Measurements from ENCODE around the gene KAZN.

The KAZN gene

DNA sequence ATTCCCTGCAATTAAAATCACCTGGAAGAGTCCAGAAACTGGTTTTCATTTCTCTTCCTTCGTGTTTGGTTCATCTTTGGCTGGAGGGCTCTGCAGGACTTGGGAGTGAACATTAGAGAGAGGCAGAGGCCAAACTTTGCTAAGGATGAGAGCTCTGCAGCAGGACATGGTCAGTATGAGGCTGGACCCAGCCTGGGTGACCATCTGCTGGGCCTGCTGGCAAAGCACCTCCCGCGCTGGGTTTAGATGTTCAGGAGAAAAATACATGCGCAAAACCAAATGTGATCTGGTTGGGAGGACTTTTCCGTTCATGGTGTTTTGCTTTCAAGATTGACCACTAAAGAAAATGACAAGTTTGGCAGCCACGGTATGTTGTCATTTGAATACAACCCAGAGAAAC, 15.9 kb downstream of the KAZN start:
- no peak for DNase-seq (ENCODE audit: low spot score)

DNA sequence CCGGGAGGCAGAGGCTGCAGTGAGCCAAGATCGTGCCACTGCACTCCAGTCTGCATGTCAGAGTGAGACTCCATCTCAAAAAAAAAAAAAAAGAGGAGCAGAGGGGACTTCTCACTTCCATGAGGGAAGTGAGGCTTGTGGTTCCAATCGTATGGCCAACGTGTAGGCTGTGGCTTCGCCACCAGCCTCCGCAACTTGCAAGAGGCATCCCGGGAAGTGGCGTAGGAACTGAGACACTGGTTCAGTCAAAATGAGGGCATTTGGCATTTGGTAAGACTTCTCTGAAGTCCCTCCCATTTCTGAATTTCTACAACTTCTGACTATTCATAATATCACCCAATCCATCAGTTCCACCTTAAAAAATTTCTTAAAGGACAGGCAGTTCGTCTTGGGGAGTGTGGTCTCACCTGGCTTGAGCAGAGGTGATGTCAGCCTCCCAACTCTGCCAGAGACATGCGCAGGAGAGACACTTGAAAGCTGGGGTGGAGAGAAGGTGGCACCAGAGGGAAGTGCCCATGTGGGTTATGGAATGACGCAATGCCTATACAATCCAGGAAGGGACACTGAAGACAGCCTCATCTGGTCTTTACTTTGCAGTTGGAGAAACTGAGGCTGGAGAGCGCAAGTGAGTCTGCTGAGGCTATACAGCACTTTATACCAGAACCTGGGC, 17.2 kb downstream of the KAZN start:
- no peak for DNase-seq (ENCODE audit: low spot score)

DNA sequence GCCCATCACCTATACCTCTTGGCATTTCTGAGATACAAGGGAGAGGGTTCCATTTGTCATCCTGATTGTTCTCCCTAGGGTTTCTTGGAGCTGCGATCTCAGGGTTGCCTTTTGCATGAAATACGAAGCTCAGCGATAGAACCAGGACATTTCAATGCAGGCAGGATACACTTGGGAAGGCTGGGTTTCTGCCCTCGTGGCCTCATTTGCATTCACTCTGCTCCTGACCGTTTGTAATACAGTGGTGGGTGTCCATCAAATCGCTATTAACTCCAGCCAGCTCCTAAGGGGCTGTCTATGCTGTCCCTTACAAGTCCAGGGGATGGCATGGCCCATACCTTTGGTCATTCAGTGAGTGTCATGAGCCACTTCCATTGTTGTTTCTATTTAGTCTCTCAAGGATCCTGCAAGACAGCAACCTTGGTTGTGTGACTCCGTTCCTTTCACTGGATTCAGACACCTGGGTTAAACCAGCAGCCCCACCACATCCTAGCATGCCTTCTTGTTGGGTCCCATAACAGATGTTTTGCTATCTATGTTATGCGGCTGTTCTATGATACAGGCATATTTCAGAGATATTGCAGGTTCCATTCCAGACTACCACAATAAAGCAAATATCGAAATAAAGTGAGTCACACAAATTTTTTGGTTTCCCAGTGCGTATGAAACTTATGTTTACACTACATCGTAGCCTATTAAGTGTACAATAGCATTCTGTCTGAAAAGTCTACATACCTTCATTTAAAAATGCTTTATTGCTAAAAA, 18.3 kb downstream of the KAZN start:
- no peak for DNase-seq (ENCODE audit: low spot score)

DNA sequence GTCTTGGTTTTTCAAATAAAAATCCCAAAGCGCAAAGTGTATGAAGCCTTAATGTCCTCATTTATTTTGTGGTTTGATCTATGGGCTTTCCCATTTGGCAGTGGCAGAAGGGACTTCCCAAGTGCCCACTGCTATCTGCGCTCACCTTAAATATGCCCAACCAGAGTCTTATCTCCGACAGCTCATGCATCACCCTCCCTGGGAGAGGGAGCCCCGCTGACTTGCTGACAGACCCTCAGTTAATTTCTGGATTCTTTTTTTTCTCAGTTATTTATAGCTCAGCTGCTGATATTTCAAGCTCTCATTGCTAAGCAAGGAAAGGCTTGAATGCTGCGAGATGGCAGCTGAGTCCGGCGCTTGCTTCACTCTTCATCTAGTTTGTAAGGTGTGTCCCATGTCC, 19.3 kb downstream of the KAZN start:
- DNase-seq (ENCODE audit: low spot score), result no peak

DNA sequence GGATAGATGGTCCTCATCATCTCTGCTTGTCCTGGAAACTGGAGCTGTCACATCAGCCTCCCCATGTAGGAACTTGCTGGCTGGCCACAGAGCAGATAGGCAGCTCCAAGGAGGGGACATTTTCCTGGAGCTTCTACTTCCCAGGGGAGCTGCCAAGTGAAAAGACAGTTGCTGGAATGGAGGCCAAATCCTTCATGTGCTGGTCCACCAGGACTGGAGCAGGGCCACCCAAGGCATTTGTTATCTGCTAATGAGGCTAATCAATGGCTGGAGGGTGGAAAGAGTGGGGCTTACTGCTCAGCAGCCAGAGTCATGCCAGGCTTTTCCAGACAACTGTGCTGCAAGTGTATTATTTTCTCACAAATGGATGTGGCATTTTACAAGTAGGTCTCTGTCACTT, 22.5 kb downstream of the KAZN start:
- no peak for DNase-seq (ENCODE audit: low spot score)

DNA sequence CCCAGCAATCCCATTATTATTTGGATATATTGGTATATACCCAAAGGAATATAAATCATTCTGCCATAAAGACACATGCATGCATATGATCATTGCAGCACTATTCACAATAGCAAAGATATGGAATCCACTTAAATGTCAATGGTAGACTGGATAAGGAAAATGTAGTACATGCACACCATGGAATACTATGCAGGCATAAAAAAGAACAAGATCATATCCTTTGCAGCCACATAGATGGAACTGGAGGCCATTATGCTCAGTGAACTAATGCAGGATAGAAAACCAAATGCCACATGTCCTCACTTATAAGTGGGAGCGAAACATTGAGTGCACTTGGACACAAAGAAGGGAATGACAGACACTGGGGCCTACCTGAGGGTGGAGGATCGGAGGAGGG, 24.6 kb downstream of the KAZN start:
- no peak for DNase-seq (ENCODE audit: low spot score)

DNA sequence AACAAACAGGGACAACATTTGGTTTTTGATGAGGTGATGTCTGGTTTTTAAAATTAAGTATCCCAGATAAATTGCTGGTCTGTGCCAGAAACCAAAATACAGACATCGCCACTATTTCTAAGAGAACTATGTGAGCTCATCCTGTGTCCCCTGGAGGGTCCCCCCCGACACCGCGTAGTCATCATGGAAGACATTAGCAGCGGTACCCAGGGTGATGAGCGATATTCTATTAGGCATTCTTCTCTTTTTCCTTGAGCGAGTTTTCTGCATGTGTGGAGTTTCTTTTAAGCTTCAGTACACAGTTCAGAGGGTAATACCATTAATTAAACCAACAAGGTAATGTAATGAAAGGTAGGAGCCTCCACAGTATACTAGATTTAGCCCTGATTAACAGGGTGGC, 26.5 kb downstream of the KAZN start:
- DNase-seq (ENCODE audit: low spot score), result no peak

DNA sequence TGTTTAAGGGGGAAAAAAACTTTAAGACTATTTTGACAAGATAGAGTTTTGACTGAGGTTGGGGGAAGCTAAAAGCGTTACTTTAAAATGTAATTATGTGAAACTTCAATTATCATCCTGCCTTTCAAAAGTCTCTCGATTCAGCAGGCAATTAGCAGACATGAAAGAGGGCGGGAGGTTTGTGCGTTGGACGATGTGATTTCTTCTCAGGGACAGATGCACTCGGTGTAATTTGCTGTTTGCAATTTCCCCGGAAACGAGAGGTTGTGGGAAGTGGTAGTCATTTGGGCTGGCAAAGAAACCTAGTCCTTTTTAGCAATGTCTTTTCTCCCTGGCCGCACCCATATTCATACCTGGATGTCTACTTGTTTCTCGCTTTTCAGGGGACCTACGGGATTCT, 27.1 kb downstream of the KAZN start:
- no peak for DNase-seq (ENCODE audit: low spot score)

DNA sequence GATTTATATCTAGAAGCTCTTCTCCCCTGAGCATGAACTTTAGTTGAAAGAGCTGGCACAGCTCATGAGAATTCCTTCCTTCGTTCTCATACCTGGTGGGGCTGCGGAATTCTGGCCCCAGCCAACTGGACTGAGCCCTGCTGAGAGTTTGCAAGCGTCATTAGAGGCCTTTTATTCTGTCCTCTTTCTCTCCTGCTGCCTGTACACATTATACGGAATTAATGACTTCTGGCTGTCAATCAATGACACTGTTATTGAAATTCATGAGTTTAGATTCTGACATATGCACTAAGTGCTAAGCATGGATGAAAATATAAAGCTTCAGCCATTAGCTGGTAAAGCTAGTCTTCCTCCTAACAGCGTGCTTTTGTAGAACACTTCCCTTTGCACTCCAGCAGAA, 27.5 kb downstream of the KAZN start:
- no peak for DNase-seq (ENCODE audit: low spot score)

DNA sequence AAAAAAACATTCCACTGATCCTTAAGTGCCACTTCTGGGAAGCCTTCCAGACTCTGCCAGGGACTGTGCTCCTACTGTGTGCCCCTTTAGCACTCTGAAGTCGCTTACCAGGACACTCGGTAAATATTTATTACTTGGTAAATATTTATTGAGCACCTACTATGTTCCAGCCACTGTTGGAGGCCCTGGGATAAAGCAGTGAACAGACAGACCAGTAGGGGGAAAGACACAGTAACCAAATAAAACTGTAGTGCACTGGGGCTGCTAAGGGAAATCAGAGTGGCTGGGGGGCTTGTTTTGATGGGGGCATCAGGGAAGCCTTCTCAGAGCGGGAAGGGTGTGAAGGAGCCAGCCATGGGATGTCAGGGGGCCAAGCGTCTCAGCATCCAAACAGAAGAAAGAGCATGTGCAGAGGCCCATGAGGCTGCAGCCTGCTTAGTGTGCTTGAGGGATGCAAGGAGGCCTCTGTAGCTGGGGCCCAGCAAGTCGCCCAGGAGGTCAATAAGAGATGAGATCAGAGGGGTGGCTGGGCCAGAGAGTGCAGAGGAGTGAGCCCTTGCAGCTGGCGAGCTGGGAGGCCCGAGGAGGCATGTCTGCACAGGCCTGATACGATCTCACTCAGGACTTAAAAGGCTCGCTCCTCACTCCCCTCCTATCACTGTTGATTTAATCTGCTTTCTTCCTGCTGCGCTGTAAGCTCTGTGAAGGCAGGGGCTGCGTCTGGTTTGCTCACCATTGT, 28.6 kb downstream of the KAZN start:
- DNase-seq (ENCODE audit: low spot score), result no peak

DNA sequence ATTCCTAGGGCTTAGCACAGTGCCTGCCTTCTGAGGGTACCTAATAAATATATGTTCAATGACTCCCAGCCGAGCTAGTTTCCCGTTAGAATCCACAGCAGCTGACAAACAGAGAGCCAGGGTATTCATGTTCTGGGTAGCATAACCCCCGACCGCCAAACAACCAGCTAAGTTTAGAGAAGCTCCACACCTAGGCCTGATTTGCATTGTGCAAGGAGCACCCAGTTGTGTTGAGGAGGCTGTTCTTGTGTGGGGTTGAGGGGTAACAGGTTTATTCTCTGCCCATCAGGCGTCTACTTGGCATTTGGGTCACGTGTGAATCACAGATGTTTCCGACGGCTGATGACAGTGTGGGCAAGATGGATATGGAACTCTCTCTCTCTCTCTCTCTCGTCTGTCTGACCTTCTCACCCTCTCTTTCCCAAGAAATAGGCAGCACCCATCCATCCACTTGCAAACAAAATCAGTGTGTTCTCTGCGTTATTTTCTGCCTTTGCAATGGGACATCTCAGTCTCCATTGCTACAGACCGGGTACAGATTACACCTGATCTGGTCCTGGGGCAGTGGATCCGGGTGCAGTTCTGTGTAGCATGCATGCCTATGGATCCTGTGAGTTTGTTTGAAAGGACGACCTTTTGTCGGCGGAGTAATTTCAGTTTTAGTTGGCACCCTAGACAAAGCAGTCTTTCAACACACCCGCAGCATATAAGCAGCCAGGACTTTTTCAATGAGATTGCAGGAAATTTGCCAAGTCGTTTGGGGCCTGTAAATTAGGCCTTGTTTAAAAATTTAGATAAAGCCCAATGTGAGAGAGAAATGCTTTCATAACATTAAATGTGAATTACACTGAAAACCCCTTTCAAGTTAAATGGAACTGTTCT, 29.4 kb downstream of the KAZN start:
- DNase-seq (ENCODE audit: low spot score), result no peak

DNA sequence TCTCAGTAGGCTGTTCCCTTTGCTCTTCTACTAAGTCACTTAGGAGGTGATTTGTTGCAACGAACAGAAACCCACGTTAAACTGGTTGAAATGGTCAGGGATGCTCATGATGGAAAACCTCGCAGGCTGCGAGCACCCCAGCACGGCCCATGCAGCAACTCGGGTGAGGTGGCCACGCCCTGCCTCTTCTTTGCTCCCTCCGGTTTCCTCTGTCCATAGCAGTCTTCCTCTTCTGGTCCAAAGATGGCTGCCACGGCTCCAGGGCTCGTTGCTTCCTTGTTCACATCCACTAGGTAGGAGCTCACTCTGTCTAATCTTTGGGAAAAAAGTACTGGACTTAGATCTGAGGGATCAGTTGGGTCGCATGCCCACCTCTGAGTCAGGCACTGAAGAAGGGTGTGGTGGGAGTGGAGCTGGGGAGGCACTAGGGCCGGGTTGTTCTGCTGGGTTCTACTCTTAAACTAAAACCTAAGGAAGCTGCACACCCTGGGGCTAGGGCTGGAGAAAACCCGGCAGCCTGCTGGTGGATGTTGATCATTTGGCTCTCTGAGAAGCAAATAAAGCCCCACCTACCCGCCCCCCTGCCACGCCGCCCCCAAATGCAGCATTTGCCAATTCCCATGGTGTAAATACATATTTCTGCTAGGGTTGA, 31.0 kb downstream of the KAZN start:
- no peak for DNase-seq (ENCODE audit: low spot score)

DNA sequence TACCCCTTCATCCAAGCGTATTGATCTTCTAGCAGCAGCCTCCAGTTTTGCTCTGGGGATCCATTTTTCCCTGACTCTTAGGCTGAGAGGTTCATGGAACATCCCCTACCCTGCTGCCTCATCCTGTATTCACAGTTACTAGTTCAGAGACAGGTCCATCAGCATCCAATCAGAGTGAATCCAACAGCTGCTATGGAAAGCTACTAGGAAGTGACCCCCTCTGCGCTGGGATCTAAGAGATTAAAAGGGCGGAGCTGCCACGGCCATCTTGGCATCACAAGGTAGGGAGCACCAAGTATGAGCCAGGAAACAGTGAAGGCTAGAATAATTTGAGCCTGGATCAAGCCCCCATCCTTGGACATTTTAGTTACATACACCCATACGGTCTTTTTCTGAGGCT, 32.5 kb downstream of the KAZN start:
- no peak for DNase-seq (ENCODE audit: low spot score)

DNA sequence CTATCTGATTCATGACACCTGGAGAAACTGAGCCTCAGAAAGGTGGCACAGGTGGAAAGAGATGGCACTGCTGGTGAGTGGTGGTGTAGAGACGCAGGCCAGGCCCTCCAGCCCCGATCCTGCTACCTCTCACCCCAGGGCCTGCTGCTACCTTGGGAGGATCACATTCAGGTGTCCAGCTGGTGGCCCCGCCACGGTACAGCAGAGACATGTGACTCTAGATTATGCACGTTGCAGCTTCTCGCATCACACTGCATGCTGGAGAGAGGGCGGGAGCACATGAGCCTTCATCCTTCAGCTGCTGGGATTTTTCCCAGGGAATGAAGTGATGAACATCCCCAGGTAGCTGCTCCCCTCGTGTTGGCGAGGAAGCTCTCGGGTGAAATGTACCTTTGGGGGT, 32.9 kb downstream of the KAZN start:
- DNase-seq (ENCODE audit: low spot score), result no peak

DNA sequence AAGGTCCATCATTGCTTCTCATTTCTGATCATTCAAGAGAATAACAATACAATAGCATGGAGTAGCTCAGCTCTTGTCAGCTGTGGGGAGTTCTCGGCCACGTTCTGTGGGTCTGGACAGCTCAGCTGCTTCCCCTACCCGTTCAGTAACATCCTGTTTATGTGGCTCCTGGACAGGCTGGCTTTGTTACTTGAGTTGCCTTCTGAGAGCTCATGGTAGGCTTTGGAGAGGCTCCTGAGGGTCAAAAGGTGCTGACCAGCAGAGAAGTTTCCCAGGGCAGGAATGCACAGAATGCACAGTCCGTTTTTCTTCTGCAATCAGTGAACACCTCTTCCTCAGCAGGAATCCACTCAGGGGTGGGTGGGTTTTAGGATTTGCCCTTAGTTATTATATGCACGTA, 36.0 kb downstream of the KAZN start:
- DNase-seq (ENCODE audit: low spot score), result no peak

DNA sequence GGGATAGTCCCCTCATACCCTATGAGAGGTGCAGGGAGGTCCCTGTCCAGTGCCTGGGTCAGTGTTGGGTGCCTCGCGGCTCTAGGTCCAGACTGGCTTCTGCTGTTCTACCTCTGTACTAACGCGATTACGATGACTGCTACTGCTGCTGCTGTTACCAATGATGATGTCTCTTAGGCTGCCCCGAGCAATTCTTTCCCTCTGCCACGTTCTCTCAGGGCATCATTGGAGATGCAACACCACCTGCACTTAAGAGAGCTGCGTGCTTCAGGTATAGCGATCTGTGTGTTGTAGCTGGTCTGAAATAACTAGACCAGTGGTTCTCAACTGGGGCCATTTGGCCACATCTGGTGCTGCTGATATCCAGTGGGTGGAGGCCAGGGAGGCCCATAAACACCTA, 36.9 kb downstream of the KAZN start:
- DNase-seq (ENCODE audit: low spot score), result no peak

DNA sequence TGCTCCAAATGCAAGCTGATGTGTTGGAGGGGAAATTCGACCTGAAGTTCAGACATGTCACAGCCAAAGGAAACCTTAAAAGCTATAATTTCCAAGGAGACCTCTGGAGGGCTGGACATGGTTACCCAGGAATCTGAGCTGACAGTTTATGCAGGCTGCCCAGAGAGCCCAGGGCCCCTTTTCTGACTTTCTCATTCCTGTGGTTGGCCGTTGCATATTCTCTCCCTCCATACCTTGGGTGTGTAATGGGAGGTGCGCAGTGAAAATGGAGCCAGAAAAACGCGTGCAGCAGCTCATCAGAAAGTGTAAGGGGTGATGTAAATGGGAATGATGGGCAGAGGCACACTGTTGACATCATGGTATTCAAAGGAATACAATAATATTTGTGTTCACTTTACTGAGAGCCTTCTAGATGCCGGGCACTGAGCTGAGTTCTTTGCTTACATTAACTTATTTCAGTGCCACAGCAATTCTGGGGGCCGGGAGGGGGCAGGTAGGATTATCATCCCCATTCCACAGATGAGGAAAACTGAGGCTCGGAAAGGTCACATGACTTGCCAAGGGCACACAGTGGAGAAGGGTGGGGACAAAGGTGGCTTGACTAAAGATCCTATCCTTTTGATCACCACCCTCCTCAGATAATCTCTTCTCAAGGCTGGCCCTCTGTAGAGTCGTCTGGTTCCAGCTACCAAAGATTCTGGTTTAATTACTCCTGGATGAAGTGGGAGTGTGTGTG, 38.6 kb downstream of the KAZN start:
- no peak for DNase-seq (ENCODE audit: low spot score)

DNA sequence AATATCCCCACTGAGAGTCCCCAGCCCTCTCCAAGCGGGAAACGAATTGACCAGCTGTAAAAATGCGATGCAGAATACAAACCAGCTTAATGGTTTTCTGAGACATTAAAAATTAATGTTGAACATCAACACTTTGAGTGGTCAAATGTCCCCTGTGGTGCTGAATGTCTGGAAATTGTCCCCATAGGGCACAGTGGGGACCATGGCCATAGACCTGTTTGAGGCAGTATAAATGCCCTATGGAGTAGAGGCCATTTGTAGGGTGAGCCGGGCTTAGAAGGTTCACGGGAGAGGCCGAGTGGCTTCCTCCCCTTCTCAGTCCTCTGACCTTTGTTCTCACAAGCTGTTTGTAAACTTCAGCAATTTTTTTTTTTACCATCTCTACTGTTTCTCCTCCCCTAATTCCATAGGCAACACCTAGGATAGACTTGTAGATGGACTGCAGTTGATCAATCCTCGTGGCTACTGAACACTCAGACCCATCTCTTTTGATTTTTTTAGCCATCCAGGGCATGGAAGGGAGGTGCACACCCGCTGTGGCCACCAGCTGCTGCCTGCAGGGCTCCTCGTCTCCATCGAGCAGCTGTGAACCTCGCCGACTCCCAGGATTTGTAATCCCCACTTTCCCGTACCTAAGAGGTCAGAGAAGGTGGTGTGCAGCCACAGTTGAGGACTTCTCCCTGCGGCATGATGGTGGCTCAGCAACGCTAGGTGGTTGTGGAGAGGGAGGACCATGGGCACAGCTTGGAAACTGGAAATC, 41.0 kb downstream of the KAZN start:
- DNase-seq (ENCODE audit: low spot score), result no peak

DNA sequence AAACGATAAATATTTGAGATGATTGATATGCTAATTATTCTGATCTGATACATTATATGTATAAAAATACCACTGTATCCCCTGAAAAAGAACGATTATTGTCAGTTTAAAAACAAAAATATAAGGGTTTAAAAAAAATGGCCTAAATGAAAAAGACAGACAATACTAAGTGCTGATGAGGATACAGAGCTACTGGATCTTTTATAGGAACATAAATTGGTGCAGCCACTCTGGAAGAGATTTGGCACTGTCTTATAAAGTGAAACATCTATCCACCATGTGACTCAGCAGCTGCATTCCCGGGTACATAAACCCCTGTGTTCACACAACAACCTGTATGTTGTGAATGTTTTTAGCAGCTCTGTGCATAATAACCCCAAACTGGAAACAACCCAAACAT, 44.2 kb downstream of the KAZN start:
- no peak for DNase-seq (ENCODE audit: low spot score)

DNA sequence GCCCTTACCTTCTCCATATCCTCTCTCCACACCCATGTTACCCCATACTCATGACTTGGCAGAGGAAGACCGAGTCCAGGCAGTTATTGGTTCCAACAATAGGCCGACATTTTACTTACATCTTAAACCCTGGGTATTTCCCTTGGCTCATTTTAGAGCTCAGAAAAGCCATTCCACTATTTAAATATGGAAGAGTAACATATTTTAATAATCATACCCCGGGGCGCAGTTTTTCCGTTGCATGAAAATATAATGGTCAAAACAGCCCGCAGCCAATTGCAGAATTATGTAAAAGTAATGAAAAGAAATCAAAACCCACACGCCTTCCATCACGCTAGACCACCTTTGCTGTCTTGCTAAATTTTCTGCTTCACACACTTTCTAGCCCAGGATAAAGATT, 48.5 kb downstream of the KAZN start:
- DNase-seq (ENCODE audit: low spot score), result no peak
